ENCODE measurements around the gene ZNF329. TPM values are rescaled to one million over a fixed set of nuclear protein-coding genes. Genes with fewer than 3 reads are reported as not detected.

ZNF329 gene
- total and polyA plus RNA-seq, 9 of the 15 experiments (the other 6 are each of a cell fraction or from before 2014, with no cell fraction given), result 0.21 to 3.6 (median 2.2) TPM

- TF ChIP-seq, protein P1, sequence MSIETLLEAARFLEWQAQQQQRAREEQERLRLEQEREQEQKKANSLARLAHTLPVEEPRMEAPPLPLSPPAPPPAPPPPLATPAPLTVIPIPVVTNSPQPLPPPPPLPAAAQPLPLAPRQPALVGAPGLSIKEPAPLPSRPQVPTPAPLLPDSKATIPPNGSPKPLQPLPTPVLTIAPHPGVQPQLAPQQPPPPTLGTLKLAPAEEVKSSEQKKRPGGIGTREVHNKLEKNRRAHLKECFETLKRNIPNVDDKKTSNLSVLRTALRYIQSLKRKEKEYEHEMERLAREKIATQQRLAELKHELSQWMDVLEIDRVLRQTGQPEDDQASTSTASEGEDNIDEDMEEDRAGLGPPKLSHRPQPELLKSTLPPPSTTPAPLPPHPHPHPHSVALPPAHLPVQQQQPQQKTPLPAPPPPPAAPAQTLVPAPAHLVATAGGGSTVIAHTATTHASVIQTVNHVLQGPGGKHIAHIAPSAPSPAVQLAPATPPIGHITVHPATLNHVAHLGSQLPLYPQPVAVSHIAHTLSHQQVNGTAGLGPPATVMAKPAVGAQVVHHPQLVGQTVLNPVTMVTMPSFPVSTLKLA (conservative IDR thresholded peaks at IDR 0.05), result peak; percentile 39 to 66
- TF ChIP-seq PTRF (tag; IDR thresholded peaks at IDR 0.05), result no peak
- no peak; the same call in 1 of the 2 replicates for TF ChIP-seq ESRRA (IDR thresholded peaks at IDR 0.05; ENCODE audit: borderline replicate concordance, low read depth)
- no peak for TF ChIP-seq ZNF146 (CRISPR knock-in tag; IDR thresholded peaks at IDR 0.05; ENCODE audit: unreplicated experiment)
- TF ChIP-seq, protein P2, sequence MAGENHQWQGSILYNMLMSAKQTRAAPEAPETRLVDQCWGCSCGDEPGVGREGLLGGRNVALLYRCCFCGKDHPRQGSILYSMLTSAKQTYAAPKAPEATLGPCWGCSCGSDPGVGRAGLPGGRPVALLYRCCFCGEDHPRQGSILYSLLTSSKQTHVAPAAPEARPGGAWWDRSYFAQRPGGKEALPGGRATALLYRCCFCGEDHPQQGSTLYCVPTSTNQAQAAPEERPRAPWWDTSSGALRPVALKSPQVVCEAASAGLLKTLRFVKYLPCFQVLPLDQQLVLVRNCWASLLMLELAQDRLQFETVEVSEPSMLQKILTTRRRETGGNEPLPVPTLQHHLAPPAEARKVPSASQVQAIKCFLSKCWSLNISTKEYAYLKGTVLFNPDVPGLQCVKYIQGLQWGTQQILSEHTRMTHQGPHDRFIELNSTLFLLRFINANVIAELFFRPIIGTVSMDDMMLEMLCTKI (IDR thresholded peaks at IDR 0.05; ENCODE audit: partially characterized antibody), result no peak
- TF ChIP-seq RBM25 (IDR thresholded peaks at IDR 0.05; ENCODE audit: low read depth, low read length, severe bottlenecking), result no peak
- TF ChIP-seq BCL6 (CRISPR knock-in tag; IDR thresholded peaks at IDR 0.05), result no peak
- no peak for TF ChIP-seq ZNF518B (CRISPR knock-in tag; IDR thresholded peaks at IDR 0.05)
- no peak for TF ChIP-seq TFE3 (CRISPR knock-in tag; IDR thresholded peaks at IDR 0.05)
- TF ChIP-seq HOMEZ (CRISPR knock-in tag; IDR thresholded peaks at IDR 0.05), result no peak
- TF ChIP-seq ZC3H8 (IDR thresholded peaks at IDR 0.05), result no peak
- TF ChIP-seq STAT6 (CRISPR knock-in tag; IDR thresholded peaks at IDR 0.05), result peak; percentile 34; the same call in 1 of the 2 replicates
- TF ChIP-seq HDAC8 (tag; IDR thresholded peaks at IDR 0.05), result peak; percentile 83; the same call in 1 of the 2 replicates
Observed at GRCh38 chr19:58182989-58183816, 32.6 kb upstream of the ZNF329 start, which contains the start of gene ZNF274 (continued).

Data from K562 (cell line).